HEK293 (cell line): ENCODE results near the gene ZNF853.

Source experiments
- MZF1 ChIP-seq: fragments of 450-650 bp; formaldehyde crosslinking; IDR thresholded peaks from 2 replicates; pipeline ENCODE4 v1.5.1; 2017; ENCODE audit warnings: missing biosample characterization, missing genetic modification characterization, borderline replicate concordance
- RBAK ChIP-seq: fragments of 450-650 bp; formaldehyde crosslinking; IDR thresholded peaks from 2 replicates; pipeline ENCODE4 v1.5.1; 2016; ENCODE audit warnings: missing biosample characterization, missing genetic modification characterization
- ZIC2 ChIP-seq: fragments of 450-650 bp; formaldehyde crosslinking; IDR thresholded peaks from 2 replicates; pipeline ENCODE4 v1.5.1; 2016; ENCODE audit warnings: missing biosample characterization, missing genetic modification characterization

- TF ChIP-seq RBAK (tag by site-specific recombination) (no peak), ZIC2 (tag by site-specific recombination) (no peak), MZF1 (tag by site-specific recombination) (no peak)
These were observed 6.6 kb upstream of the ZNF853 start for GRCh38 chr7:6608794-6609193.
